ENCODE data around the gene NPIPB8.

- TF ChIP-seq POLR2AphosphoS5 (IDR thresholded peaks at IDR 0.05; ENCODE audit: insufficient read depth, low read depth, low read length) (no peak), CTCF (IDR thresholded peaks at IDR 0.05; ENCODE audit: extremely low read depth in 1 of 2, insufficient read depth in 1 of 2, low read depth in 1 of 2, low read length in 2 of 2) (no peak), POLR2A (IDR thresholded peaks at IDR 0.05; ENCODE audit: low read depth, low read length) (no peak), GATA2 (IDR thresholded peaks at IDR 0.05; ENCODE audit: insufficient read depth, insufficient read length, low read depth, low read length) (no peak), FOS (IDR thresholded peaks at IDR 0.05; ENCODE audit: borderline replicate concordance, insufficient read depth, low read length) (no peak), MYC (IDR thresholded peaks at IDR 0.05; ENCODE audit: low read depth, low read length) (no peak), EZH2 (IDR thresholded peaks at IDR 0.05; ENCODE audit: borderline replicate concordance, low read depth, low read length, severe bottlenecking) (no peak), JUN (IDR thresholded peaks at IDR 0.05; ENCODE audit: borderline replicate concordance, insufficient read depth, insufficient read length, low read depth) (no peak)
Observed at GRCh38 chr16:28616636-28617035, 21.2 kb upstream of the NPIPB8 start.
